Muscle layer of colon (tissue), 2 donors: ENCODE results near the gene SNRPB.
A peak's percentile ranks its signal among the peaks of the same experiment; 100 is the strongest.

ENCODE experiments used
- H3K27ac ChIP-seq: one replicate; pipeline ENCODE4 v1.7.0; 2013; ENCODE audit warnings: low read depth, mild to moderate bottlenecking, low read length, moderate library complexity
- H3K27me3 ChIP-seq, 2 donors: one replicate each; pipeline ENCODE4 v1.7.0; 2013; ENCODE audit warnings: low read length in 2 of 2, mild to moderate bottlenecking in 2 of 2; ENCODE audit not compliant: insufficient read depth in 2 of 2, control insufficient read depth in 1 of 2
- H3K36me3 ChIP-seq: one replicate; pipeline ENCODE4 v1.7.0; 2013; ENCODE audit warnings: mild to moderate bottlenecking, low read length; ENCODE audit not compliant: insufficient read depth
- H3K4me1 ChIP-seq: one replicate; pipeline ENCODE4 v1.7.0; 2013; ENCODE audit warnings: mild to moderate bottlenecking, low read length; ENCODE audit not compliant: insufficient read depth
- H3K4me3 ChIP-seq, 2 donors: one replicate each; pipeline ENCODE4 v1.7.0; 2013; ENCODE audit warnings: low read length in 2 of 2, low read depth in 1 of 2, mild to moderate bottlenecking in 1 of 2, moderate library complexity in 1 of 2
- H3K9ac ChIP-seq: one replicate; pipeline ENCODE4 v1.7.0; 2013; ENCODE audit warnings: low read length
- H3K9me3 ChIP-seq: one replicate; pipeline ENCODE4 v1.7.0; 2013; ENCODE audit warnings: mild to moderate bottlenecking, low read length
- donor health status: abdominal sarcoma.
- donor health status: Adenocarcinoma of cecum.

The SNRPB gene

GRCh38 chr20:2453792-2454191 lies 16.8 kb downstream of the SNRPB start:
- H3K4me1 ChIP-seq = no peaks in the 10 kb centered on the region
- no peak overlapping the region for H3K4me3 ChIP-seq
- H3K27ac ChIP-seq = no peak overlapping the region
- no peak overlapping the region for H3K9ac ChIP-seq
- H3K9me3 ChIP-seq = no peaks in the 10 kb centered on the region
- peaks cover 3% of the 10 kb centered on the region for H3K36me3 ChIP-seq
- no peaks in the 10 kb centered on the region for H3K27me3 ChIP-seq

GRCh38 chr20:2451939-2452732 lies 18.5 kb downstream of the SNRPB start:
- no peaks in the 10 kb centered on the region for H3K9me3 ChIP-seq
- no peak overlapping the region for H3K27ac ChIP-seq
- H3K36me3 ChIP-seq = no peaks in the 10 kb centered on the region
- H3K9ac ChIP-seq = peak overlapping the region; percentile 17
- no peaks in the 10 kb centered on the region for H3K27me3 ChIP-seq
- no peak overlapping the region for H3K4me3 ChIP-seq
- H3K4me1 ChIP-seq = no peaks in the 10 kb centered on the region

GRCh38 chr20:2451422-2451821 lies 19.2 kb downstream of the SNRPB start:
- H3K4me1 ChIP-seq = no peaks in the 10 kb centered on the region
- H3K27ac ChIP-seq = no peak overlapping the region

GRCh38 chr20:2449386-2449785 lies 21.2 kb downstream of the SNRPB start:
- Histone ChIP-seq H3K36me3 (no peaks in the 10 kb centered on the region), H3K27ac (no peak overlapping the region), H3K4me3 (no peak overlapping the region)

More at GRCh38 chr20:2451422-2451821, 19.2 kb downstream of the SNRPB start:
- Histone ChIP-seq H3K27me3 (no peaks in the 10 kb centered on the region), H3K36me3 (no peaks in the 10 kb centered on the region), H3K4me3 (no peak overlapping the region), H3K9me3 (no peaks in the 10 kb centered on the region), H3K9ac (no peak overlapping the region)

GRCh38 chr20:2446845-2447244 lies 23.7 kb downstream of the SNRPB start:
- no peaks in the 10 kb centered on the region for H3K36me3 ChIP-seq
- H3K4me3 ChIP-seq = no peak overlapping the region
- no peak overlapping the region for H3K9ac ChIP-seq
- H3K27ac ChIP-seq = no peak overlapping the region
- no peaks in the 10 kb centered on the region for H3K4me1 ChIP-seq
- H3K27me3 ChIP-seq = no peaks in the 10 kb centered on the region
- no peaks in the 10 kb centered on the region for H3K9me3 ChIP-seq

More at GRCh38 chr20:2449386-2449785, 21.2 kb downstream of the SNRPB start:
- H3K9me3 ChIP-seq = no peaks in the 10 kb centered on the region
- no peaks in the 10 kb centered on the region for H3K27me3 ChIP-seq
- H3K4me1 ChIP-seq = no peaks in the 10 kb centered on the region
- no peak overlapping the region for H3K9ac ChIP-seq

GRCh38 chr20:2431185-2431584 lies 39.4 kb downstream of the SNRPB start:
- Histone ChIP-seq H3K4me1 (no peaks in the 10 kb centered on the region), H3K4me3 (no peak overlapping the region), H3K27ac (no peak overlapping the region), H3K36me3 (no peaks in the 10 kb centered on the region), H3K27me3 (no peaks in the 10 kb centered on the region), H3K9me3 (no peaks in the 10 kb centered on the region), H3K9ac (no peak overlapping the region)

DNA sequence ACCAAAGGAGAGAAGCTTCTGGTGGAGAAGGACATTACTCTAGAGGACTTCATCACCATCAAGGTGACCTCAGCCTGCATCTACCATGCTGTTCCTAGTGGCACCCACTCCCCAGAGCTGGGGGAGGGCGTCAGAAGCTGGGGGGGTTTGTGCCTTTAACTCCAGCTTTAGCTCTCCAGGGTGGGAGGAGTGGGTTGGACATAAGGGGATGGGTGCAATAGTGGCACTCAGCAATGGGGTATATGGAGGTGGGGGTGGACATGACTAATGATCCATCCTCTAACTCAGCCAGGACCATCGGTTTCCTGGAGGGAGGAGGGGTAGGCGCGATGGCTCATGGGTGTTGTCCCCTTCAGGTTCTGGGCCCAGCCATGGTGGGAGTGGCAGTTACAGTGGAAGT lies 40.1 kb downstream of the SNRPB start:
- H3K9ac ChIP-seq = no peak overlapping the region
- no peaks in the 10 kb centered on the region for H3K9me3 ChIP-seq
- no peak overlapping the region for H3K27ac ChIP-seq
- H3K4me3 ChIP-seq = no peak overlapping the region
- no peaks in the 10 kb centered on the region for H3K4me1 ChIP-seq
- no peaks in the 10 kb centered on the region for H3K36me3 ChIP-seq
- H3K27me3 ChIP-seq = no peaks in the 10 kb centered on the region

- H3K9ac ChIP-seq = no peak overlapping the region
- no peaks in the 10 kb centered on the region for H3K27me3 ChIP-seq
- H3K4me1 ChIP-seq = no peaks in the 10 kb centered on the region
- H3K4me3 ChIP-seq = no peak overlapping the region
- no peaks in the 10 kb centered on the region for H3K9me3 ChIP-seq
- no peaks in the 10 kb centered on the region for H3K36me3 ChIP-seq
- no peak overlapping the region for H3K27ac ChIP-seq
Observed at GRCh38 chr20:2429051-2429450, 41.5 kb downstream of the SNRPB start.

DNA sequence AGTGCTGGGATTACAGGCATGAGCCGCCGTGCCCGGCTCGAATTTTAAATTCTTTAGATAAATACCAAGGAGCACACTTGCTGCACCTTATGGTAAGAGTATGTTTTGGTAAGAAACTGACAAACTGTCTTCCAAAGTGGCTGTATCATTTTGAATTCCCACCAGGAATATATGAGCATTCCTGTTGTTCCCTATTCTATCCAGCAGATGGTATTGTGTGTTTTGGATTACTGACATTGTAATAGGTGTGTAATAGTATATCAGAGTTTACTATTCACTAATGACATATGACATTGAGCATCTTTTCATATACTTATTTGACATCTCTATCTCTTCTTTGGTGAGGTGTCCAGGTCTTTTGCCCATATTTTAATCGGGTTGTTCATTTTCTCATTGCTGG lies 49.3 kb downstream of the SNRPB start:
- H3K9ac ChIP-seq = no peak overlapping the region
- peaks cover 0 to 4% of the 10 kb centered on the region in 2 donors for H3K27me3 ChIP-seq
- no peaks in the 10 kb centered on the region for H3K9me3 ChIP-seq
- H3K4me3 ChIP-seq = no peak overlapping the region
- no peaks in the 10 kb centered on the region for H3K4me1 ChIP-seq
- no peak overlapping the region for H3K27ac ChIP-seq
- H3K36me3 ChIP-seq = no peaks in the 10 kb centered on the region

GRCh38 chr20:2420510-2420909 lies 50.1 kb downstream of the SNRPB start:
- Histone ChIP-seq H3K9ac (no peak overlapping the region), H3K36me3 (no peaks in the 10 kb centered on the region), H3K27me3 (peaks cover 0 to 4% of the 10 kb centered on the region in 2 donors), H3K27ac (no peak overlapping the region), H3K9me3 (no peaks in the 10 kb centered on the region), H3K4me3 (no peak overlapping the region), H3K4me1 (no peaks in the 10 kb centered on the region)

GRCh38 chr20:2418388-2418787 lies 52.2 kb downstream of the SNRPB start:
- Histone ChIP-seq H3K9ac (no peak overlapping the region), H3K36me3 (no peaks in the 10 kb centered on the region), H3K4me3 (no peak overlapping the region), H3K27me3 (peaks cover 0 to 4% of the 10 kb centered on the region in 2 donors), H3K9me3 (no peaks in the 10 kb centered on the region), H3K4me1 (no peaks in the 10 kb centered on the region), H3K27ac (no peak overlapping the region)

DNA sequence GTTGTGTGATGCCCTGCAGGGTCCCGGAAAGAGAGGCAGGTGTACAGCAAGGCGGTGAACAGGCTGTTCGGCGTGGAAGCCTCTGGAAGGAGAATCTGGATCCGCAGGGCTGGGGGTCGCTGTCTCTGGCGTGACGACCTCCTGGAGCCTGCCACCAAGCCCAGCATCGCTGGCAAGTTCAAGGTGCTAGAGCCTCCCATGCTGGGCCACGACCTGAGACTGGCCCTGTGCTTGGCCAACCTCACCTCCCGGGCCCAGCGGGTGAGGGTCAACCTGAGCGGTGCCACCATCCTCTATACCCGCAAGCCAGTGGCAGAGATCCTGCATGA lies 53.4 kb downstream of the SNRPB start:
- Histone ChIP-seq H3K4me3 (no peak overlapping the region), H3K9me3 (no peaks in the 10 kb centered on the region), H3K9ac (no peak overlapping the region), H3K36me3 (no peaks in the 10 kb centered on the region), H3K27me3 (peaks cover 0 to 4% of the 10 kb centered on the region in 2 donors), H3K27ac (no peak overlapping the region), H3K4me1 (no peaks in the 10 kb centered on the region)
